ENCODE measurements around the gene G0S2.

The G0S2 gene

DNA sequence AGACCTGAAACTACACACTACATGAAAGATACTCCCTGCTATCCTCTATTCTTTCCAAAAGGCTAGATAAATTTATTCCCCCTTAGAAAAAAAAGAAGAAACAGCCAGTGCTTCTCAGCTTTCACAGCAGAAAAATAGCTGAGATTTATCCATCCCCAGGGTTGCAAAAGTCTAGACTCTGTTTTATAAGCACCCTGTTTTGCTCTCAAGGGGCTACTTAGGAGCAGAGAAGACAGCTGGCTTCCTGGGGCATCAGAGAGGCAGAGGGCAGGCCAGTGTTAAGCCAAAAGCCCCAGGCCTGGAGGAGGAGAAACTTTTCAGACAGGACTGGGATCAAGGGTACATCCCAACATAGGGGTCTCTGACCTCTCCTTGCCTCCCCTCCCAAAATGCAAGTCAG is 26.9 kb upstream of the G0S2 start:
- Histone ChIP-seq H3K27ac (no peak overlapping the region), H3K36me3 (ENCODE audit: control insufficient read depth, insufficient read depth, low read length) (no peaks in the 10 kb centered on the region), H3K9me3 (ENCODE audit: control insufficient read depth, low read length) (no peaks in the 10 kb centered on the region), H3K79me2 (no peaks in the 10 kb centered on the region), H3K4me3 (ENCODE audit: low read depth, low read length) (no peak overlapping the region), H3K9ac (no peak overlapping the region), H3K4me2 (ENCODE audit: low read length) (no peak overlapping the region), H3K27me3 (ENCODE audit: control insufficient read depth, insufficient read depth, low read length) (no peaks in the 10 kb centered on the region), H3K4me1 (no peaks in the 10 kb centered on the region), H2AFZ (no peak overlapping the region)
- TF ChIP-seq, protein P1, sequence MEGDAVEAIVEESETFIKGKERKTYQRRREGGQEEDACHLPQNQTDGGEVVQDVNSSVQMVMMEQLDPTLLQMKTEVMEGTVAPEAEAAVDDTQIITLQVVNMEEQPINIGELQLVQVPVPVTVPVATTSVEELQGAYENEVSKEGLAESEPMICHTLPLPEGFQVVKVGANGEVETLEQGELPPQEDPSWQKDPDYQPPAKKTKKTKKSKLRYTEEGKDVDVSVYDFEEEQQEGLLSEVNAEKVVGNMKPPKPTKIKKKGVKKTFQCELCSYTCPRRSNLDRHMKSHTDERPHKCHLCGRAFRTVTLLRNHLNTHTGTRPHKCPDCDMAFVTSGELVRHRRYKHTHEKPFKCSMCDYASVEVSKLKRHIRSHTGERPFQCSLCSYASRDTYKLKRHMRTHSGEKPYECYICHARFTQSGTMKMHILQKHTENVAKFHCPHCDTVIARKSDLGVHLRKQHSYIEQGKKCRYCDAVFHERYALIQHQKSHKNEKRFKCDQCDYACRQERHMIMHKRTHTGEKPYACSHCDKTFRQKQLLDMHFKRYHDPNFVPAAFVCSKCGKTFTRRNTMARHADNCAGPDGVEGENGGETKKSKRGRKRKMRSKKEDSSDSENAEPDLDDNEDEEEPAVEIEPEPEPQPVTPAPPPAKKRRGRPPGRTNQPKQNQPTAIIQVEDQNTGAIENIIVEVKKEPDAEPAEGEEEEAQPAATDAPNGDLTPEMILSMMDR (IDR thresholded peaks at IDR 0.05) = no peak

DNA sequence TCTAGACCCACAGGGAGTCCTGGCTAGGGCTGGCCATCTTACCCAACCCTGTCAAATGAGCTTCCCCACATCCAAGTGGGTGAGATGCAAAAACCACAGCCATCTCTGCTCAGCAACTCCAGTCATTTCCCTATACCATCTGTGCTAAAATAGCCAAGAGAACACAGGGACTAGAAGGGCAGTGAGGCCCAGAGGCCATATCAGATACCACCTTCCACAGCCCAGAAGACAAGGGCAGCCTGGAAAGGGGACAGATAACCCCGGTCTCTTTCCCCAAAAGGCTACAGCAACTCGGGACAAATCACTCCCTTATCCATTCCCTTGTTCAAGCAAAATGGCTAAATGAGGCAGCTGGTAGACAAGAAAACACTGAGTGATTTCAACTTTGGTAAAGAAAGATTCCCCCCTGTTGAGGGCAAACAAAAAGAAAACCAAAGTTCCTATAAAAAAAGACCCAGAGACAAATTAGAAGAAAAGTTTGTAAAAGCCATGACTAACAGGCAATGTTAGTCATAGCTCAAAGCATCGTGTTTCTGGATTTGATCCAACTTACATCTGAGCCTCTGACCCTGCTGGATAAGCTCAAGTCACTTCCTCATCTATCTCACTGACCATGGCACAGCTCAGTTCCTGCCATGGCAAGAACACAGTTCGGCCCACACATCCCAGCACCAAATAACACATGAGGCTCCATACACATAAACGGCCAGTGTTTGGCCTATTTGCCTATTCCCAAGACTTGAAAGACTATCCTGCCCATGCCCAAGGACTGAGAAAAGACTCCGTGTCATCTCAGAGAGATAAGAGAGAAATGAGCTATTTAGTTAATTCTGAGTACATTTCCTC is 26.1 kb upstream of the G0S2 start:
- no peak overlapping the region for H3K4me3 ChIP-seq (ENCODE audit: low read depth, low read length)
- TF ChIP-seq, protein P1 (IDR thresholded peaks at IDR 0.05) = no peak

DNA sequence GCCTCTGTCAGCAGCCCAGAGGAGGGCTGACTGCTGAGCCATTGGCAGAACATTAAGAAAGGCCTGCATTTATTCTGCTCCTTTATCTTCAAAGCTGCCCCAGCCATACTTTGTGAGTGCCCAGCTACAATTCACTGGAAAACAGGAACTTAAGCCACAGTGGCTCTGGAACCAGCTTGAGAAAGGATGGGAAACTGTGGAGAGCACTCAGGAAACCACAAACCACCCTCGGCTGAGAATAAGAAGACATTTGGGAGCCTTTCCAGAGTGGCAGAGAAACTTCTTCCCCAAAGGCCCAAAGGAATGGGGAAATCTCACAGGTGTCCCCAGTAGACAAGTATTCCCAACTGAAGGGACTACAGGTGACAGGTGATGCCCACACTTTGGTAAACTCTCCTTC is 24.8 kb upstream of the G0S2 start:
- TF ChIP-seq, protein P1 (IDR thresholded peaks at IDR 0.05) = no peak
- Histone ChIP-seq H3K27me3 (ENCODE audit: control insufficient read depth, insufficient read depth, low read length) (no peaks in the 10 kb centered on the region), H2AFZ (no peak overlapping the region), H3K4me3 (ENCODE audit: low read depth, low read length) (no peak overlapping the region), H3K9me3 (ENCODE audit: control insufficient read depth, low read length) (no peaks in the 10 kb centered on the region), H3K9ac (no peak overlapping the region), H3K36me3 (ENCODE audit: control insufficient read depth, insufficient read depth, low read length) (no peaks in the 10 kb centered on the region), H3K4me2 (ENCODE audit: low read length) (no peak overlapping the region), H3K4me1 (no peaks in the 10 kb centered on the region), H3K27ac (no peak overlapping the region), H3K79me2 (no peaks in the 10 kb centered on the region)

More for the DNA sequence above, 26.1 kb upstream of the G0S2 start:
- Histone ChIP-seq H3K27me3 (ENCODE audit: control insufficient read depth, insufficient read depth, low read length) (no peaks in the 10 kb centered on the region), H3K4me1 (no peaks in the 10 kb centered on the region), H3K9ac (no peak overlapping the region), H3K79me2 (no peaks in the 10 kb centered on the region), H3K4me2 (ENCODE audit: low read length) (no peak overlapping the region), H3K9me3 (ENCODE audit: control insufficient read depth, low read length) (no peaks in the 10 kb centered on the region), H2AFZ (no peak overlapping the region), H3K27ac (no peak overlapping the region), H3K36me3 (ENCODE audit: control insufficient read depth, insufficient read depth, low read length) (no peaks in the 10 kb centered on the region)

DNA sequence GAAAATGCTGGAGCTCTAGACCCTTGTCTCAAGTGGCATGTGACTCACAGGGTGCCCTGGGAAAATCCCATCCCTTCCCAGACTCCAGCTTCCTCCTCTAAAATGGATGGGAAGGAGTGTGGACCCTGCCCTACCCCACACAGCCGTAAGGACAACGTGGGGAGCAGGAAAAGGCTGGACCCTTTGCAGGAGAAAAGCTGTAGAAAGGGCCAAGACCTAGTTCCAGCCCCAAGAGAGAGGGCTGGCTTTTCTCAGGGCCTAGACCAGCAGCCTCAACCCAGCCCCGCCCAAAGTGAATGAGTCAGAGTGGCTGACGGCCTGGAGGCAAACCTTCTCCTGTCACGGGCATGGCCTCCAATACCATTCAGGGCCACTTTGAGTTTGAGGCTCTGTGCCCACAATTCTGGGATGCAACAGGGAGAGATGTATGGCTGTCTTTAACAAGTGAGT is 24.0 kb upstream of the G0S2 start:
- Histone ChIP-seq H3K36me3 (ENCODE audit: control insufficient read depth, insufficient read depth, low read length) (no peaks in the 10 kb centered on the region), H3K4me3 (ENCODE audit: low read depth, low read length) (no peak overlapping the region), H3K79me2 (no peaks in the 10 kb centered on the region), H3K27ac (no peak overlapping the region), H3K9ac (no peak overlapping the region), H3K4me1 (no peaks in the 10 kb centered on the region), H3K9me3 (ENCODE audit: control insufficient read depth, low read length) (no peaks in the 10 kb centered on the region), H3K27me3 (ENCODE audit: control insufficient read depth, insufficient read depth, low read length) (no peaks in the 10 kb centered on the region), H3K4me2 (ENCODE audit: low read length) (no peak overlapping the region), H2AFZ (no peak overlapping the region)
- TF ChIP-seq, protein P1 (IDR thresholded peaks at IDR 0.05) = no peak
